NCI-H2196 treated with DMSO at 0.1 percent for 48 hours (cell line): Measurements from ENCODE around the gene FAM53A.

Experiments used
- DNase-seq: peaks from one replicate; lab custom pipeline; 2025; ENCODE audit not compliant: unreplicated experiment; lab: John Stamatoyannopoulos, UW

The FAM53A gene

GRCh38 chr4:1624519-1624910, 59.6 kb downstream of the FAM53A start:
- no peak for DNase-seq

GRCh38 chr4:1623821-1624518, 60.1 kb downstream of the FAM53A start:
- DNase-seq: no peak

GRCh38 chr4:1623400-1623799, 60.7 kb downstream of the FAM53A start:
- no peak for DNase-seq

- DNase-seq: no peak
Observed at GRCh38 chr4:1622956-1623355, 61.2 kb downstream of the FAM53A start.

- no peak for DNase-seq
Observed at GRCh38 chr4:1622238-1622637, 61.9 kb downstream of the FAM53A start.

- DNase-seq: no peak
Observed at GRCh38 chr4:1621526-1621925, 62.6 kb downstream of the FAM53A start.

- no peak for DNase-seq
Observed at GRCh38 chr4:1619151-1619672, 64.9 kb downstream of the FAM53A start.

- DNase-seq: no peak
Observed at GRCh38 chr4:1618438-1618837, 65.7 kb downstream of the FAM53A start.

GRCh38 chr4:1616557-1616930, 67.6 kb downstream of the FAM53A start:
- no peak for DNase-seq

- no peak for DNase-seq
Observed at GRCh38 chr4:1615786-1616556, 68.1 kb downstream of the FAM53A start.

GRCh38 chr4:1614854-1615595, 69.1 kb downstream of the FAM53A start:
- no peak for DNase-seq

GRCh38 chr4:1614502-1614853, 69.6 kb downstream of the FAM53A start:
- DNase-seq: no peak

GRCh38 chr4:1614049-1614448, 70.1 kb downstream of the FAM53A start:
- no peak for DNase-seq

- no peak for DNase-seq
Observed at GRCh38 chr4:1613099-1613495, 71.0 kb downstream of the FAM53A start.

GRCh38 chr4:1612278-1613098, 71.6 kb downstream of the FAM53A start:
- no peak for DNase-seq

GRCh38 chr4:1611501-1611870, 72.6 kb downstream of the FAM53A start:
- no peak for DNase-seq

GRCh38 chr4:1610791-1611500, 73.2 kb downstream of the FAM53A start:
- no peak for DNase-seq

- DNase-seq: no peak
Observed at GRCh38 chr4:1609901-1610790, 74.0 kb downstream of the FAM53A start.

GRCh38 chr4:1608821-1609500, 75.2 kb downstream of the FAM53A start:
- DNase-seq: no peak
